ENCODE results near the gene DNMT3L.

The DNMT3L gene

DNA sequence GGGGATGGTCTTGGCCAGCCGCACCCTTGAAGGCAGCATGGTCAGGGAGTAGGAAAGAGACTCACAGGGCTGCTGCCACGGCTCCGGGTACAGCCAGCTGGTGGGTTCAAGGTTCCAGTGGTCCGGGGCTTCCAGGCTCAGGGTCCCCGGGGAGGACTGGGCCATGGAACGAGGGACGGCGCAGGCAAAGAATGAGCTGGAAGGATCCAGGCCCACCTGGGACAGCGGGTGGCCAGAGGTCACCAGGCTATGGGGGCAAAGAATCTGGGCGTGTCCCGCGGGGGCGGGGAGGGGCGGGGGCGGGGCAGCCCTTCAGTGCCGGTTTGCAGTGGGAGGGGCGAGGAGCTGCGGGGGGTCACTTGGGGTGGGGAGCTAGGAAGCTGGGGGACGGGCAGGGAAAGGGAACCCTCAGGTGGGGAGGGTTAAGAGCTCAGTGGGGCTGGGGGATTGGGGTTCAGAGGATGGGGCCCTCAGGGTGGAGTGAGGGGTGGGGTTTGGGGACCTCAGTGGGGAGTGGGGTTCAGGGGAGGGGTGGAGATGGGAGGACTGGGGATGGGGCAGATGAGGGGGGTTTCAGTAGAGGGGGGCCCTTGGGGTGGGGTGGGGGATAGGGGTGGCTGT is at the start of gene DNMT3L:
Gene DNMT3L, minus strand, starts transcription at position 223 of the 621 bp plus-strand sequence. CDS start 638 bp downstream, outside the sequence.
- DNase-seq, result no peak

- no peak for DNase-seq
Observed at GRCh38 chr21:44310628-44311507, 49.2 kb upstream of the DNMT3L start.

DNA sequence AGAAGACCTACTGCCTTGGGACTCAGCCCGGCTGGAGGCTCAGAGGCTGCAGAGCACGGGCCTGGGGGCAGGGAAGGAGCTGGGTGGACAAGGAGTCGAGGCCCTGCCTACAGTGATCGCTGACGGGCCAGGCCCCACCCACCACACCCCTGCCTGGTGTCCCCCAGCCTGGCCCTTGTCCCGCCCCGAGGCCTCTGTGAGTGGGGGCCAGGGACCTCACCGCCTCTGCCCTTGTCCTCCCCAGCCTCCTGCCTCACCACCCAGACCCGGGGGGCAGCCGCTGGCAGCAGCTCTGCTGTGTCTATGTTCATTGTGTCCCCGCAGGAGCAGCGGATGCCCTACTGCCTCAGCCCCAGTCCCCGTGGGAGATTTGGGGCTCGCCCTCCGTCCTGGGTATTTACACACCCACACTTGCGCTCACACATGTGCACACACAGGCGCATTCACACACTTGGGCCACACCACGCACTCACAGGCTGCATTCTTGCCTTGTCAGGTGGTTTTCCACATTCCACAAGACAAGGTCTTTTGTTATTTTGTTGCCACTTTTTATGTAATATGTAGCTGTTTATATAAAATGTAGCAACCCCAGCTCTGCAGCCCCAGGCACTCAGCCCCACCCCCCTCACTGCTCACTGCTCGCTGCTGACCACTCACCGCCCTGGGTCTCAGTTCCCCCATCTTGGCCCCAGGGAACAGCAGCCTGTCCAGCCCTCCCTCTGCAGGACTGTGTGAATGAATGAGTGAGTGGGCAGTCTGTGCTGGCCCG is 45.4 kb upstream of the DNMT3L start:
- DNase-seq, result no peak

- no peak for DNase-seq
Observed at GRCh38 chr21:44305691-44306090, 44.0 kb upstream of the DNMT3L start.

GRCh38 chr21:44304877-44305293 is 43.2 kb upstream of the DNMT3L start:
- DNase-seq, result peak; percentile 77

GRCh38 chr21:44304011-44304616 is 42.4 kb upstream of the DNMT3L start:
- DNase-seq, result no peak

DNA sequence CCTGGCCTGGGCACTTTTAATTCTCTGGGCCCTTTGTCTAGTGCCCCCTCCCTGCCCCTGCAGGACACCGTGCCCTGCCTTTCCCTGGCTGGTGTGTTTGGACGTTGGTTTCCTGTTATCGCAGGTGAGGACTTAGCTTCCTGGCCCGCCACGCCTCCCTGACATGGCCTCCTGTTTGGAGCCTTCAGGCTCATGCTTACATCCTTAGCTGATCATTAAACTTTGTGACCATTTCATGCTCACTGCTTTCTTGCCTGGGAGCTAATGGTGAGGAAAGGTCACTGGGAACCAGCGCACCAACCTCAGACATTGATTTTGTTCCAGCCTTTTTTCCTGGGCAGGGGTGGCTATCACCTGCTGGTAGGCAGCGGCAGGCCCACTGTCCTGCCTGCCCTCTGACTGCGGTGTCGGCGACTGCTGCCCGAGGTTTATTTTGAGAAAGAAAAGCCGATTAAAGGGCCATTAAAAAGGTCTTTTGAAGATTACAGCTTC is 41.8 kb upstream of the DNMT3L start:
- no peak for DNase-seq

GRCh38 chr21:44302573-44303401 is 41.1 kb upstream of the DNMT3L start:
- DNase-seq, result peak; percentile 75

DNA sequence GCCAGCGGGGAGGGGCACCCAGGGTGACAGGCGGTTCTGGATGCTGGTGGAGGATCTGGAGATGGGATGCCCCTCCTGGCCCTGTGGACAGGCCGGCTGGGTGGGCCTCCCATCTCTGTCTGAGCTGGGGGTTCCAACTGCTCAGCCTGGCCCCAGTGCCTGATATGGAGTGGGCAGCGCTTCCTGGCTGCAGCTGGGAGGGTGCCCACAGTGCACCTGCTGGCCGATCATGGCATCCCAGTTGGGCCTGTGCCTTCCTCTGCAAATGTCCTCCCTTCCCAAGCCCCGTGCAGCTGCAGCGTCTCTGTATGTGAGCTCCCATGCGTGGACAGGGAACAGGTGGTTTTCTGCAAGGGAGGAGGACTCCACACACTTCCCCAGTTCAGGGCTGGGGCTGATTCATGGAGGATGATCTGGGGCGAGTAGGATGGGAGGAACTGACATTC is 40.3 kb upstream of the DNMT3L start:
- DNase-seq, result no peak

GRCh38 chr21:44301141-44301540 is 39.4 kb upstream of the DNMT3L start:
- DNase-seq, result no peak

DNA sequence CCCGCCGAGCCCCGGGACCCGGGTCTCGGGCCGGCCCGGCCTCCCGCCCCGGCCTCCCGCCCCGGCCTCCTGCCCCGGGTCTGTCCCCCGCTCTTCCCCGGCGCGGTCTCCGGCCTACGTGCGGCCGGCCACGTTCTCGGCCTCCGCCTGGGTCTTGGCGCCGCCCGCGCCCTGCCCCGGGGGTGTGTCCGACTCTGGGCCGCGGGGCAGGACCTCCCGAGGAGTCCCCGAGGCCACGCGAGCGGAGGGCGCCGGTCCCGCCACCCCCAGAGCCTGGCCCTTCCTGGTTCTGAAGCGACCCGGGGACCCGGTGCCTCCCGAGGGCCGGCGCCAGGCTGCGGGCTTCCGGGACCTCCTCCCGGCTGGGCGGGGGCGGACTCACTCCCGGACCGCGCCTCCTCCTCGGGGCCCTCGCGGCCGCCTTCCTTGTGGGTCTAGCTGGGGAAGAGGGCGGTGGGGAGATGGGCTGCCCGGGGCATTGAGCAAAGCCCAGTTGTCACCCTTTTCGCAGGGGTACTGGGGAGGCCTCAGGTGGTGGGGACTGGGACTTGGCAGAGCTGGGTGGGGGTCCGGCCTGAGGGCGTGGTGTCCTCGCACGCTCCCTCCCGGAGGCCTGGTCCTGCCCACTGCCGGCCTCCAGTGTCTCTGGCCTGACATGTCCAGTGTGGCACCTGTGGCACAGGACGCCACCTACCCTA is 38.7 kb upstream of the DNMT3L start:
- peak; percentile 76 for DNase-seq

- DNase-seq, result peak; percentile 75
Observed at GRCh38 chr21:44299458-44300261, 38.0 kb upstream of the DNMT3L start, which contains the start of gene PFKL. PFKL (plus strand) TSS chr21:44300053; CDS start chr21:44300106, 53 bp downstream.

- no peak for DNase-seq
Observed at GRCh38 chr21:44299085-44299457, 37.4 kb upstream of the DNMT3L start.

GRCh38 chr21:44298301-44298700 is 36.6 kb upstream of the DNMT3L start:
- no peak for DNase-seq

GRCh38 chr21:44297525-44298290 is 36.0 kb upstream of the DNMT3L start:
- peak; percentile 93 for DNase-seq

- DNase-seq, result no peak
Observed at GRCh38 chr21:44296916-44297315, 35.2 kb upstream of the DNMT3L start.

DNA sequence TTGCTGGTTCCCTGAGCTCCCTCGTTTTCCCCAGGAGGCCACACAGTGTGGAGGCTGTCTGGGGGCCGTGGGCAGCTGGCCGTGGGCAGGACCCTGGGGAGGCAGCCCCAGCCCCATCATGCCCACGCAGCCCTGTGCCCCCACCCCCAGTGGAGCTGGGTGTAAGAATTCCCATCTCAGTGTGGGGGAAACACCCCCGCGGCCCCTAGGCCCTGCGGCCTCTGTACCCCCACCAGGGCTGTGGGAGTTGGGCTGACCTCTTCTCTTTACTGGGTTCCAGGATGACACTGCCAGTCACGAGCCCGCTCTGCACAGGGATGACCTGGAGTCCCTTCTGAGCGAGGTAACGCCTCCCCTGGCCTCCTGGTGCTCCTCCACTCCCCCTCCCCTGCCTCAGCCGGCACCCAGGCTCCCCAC is 34.4 kb upstream of the DNMT3L start:
- DNase-seq, result no peak

DNA sequence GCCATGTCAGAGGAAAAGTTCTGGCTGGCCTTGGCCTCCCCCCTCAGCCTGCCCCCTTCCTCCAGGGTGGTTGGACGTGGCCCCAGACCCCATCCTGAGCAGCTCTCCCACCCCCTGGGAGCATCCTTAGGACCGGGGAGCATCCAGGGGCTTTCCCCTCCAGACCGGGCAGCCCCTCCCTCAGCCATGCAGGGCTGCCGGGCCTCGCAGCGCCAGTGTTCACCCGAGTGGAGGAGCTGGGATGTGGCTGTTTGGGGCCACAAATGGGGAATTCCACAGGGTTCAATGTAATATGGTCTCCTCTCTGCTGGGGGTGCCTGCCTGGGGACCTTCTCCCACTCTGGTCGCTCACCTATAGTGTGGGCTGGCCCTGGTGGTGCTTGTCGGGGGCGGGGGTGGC is 33.9 kb upstream of the DNMT3L start:
- no peak for DNase-seq

DNA sequence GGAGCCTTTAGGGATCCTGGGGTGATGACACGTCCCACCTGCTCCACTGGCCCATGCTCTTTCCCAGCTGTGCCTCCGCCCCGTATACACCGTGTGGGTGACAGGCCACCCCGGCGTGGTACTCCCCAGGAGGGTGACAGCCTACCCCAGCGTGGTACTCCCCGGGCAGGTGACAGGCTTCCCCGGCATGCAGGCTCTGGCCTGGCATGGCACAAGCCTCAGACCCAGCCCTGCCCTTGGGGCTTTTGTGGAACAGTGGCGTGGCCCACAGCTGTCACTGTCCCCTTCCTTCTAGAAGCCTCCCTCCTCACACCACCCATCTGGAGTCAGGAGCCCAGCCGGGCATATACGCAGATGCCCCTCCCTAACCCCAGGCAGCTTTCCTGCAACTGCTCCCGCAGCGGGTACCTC is 33.5 kb upstream of the DNMT3L start:
- no peak for DNase-seq

All from islet precursor cell (in vitro differentiated cells).